ENCODE data around the gene PROCR. TPM values are rescaled to one million over a fixed set of nuclear protein-coding genes. Genes with fewer than 3 reads are reported as not detected.
"Not testable (repeated sequence)": the region's sequence is repeated elsewhere in the genome, so short reads cannot be mapped to it uniquely, and the experiment has no call there.

The PROCR gene
- total and polyA plus RNA-seq, 5 donors from 2014 or later = 1.00 to 3.7 (median 1.7) TPM; not detected in 1

DNA sequence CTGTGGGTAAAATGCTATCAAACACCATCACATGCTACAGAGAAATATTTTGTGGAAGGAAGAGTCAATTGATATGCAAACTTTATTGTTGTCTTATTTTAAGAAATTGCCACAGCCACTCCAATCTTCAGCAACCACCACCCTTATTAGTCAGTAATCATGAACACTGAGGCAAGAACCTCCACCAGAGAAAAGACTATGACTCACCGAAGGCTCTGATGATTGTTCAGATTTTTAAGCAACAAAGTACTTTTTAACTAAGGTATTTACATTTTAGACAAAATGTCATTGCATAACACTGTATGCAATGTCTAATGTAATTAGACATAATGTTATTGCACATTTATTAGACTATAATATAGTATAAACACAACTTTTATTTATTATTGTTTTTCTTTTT, 28.4 kb downstream of the PROCR start:
- Histone ChIP-seq H3K27ac (ENCODE audit: insufficient read depth, low read length, poor library complexity, severe bottlenecking) (no peak overlapping the region), H3K9me3 (ENCODE audit: control insufficient read depth in 2 of 2, low read length in 2 of 2) (peaks cover 8 to 13% of the 10 kb centered on the region in 2 experiments), H3K4me3 (ENCODE audit: low read depth, low read length) (no peak overlapping the region), H3K4me1 (ENCODE audit: control insufficient read depth, insufficient read depth, low read length, poor library complexity, severe bottlenecking) (no peaks in the 10 kb centered on the region), H3K36me3 (ENCODE audit: control insufficient read depth, insufficient read depth, low read length) (no peaks in the 10 kb centered on the region), H3K27me3 (ENCODE audit: control insufficient read depth, insufficient read depth, low read length) (no peaks in the 10 kb centered on the region)
- DNase-seq = no peak
- Mint-ChIP-seq H3K4me1 (peaks cover 0 to 1% (median 0%) of the 10 kb centered on the region in 4 donors), H3K9me3 (peaks cover 0 to 16% (median 7%) of the 10 kb centered on the region in 7 donors), H3K27me3 (no peaks in the 10 kb centered on the region), H3K4me3 (no peak overlapping the region), H3K27ac (no peak overlapping the region), H3K36me3 (peaks cover 26% of the 10 kb centered on the region)
- no peak for ATAC-seq (ENCODE audit: low read depth in 2 of 2)

DNA sequence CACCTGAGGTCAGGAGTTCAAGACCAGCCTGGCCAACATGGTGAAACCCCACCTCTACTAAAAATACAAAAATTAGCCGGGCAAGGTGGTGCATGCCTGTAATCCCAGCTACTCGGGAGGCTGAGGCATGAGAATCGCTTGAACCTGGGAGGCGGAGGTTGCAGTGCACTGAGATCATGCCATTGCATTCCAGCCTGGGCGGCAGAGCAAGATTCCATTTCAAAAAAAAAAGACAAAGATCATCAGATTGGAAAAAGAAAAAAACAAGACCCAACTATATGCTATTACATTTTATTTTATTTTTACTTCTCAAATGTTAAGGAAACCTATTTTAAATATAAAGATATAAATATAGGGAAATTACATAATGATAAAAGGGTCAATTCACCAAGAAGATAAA, 29.6 kb downstream of the PROCR start:
- H3K27ac Mint-ChIP-seq; H3K27me3 Mint-ChIP-seq; H3K27me3 ChIP-seq (ENCODE audit: control insufficient read depth, insufficient read depth, low read length); H3K36me3 ChIP-seq (ENCODE audit: control insufficient read depth, insufficient read depth, low read length); H3K4me3 Mint-ChIP-seq; H3K9me3 ChIP-seq (ENCODE audit: control insufficient read depth in 2 of 2, low read length in 2 of 2); ATAC-seq (ENCODE audit: low read depth in 2 of 2); H3K4me1 Mint-ChIP-seq; H3K4me3 ChIP-seq (ENCODE audit: low read depth, low read length); H3K4me1 ChIP-seq (ENCODE audit: control insufficient read depth, insufficient read depth, low read length, poor library complexity, severe bottlenecking); H3K27ac ChIP-seq (ENCODE audit: insufficient read depth, low read length, poor library complexity, severe bottlenecking); DNase-seq: not testable (repeated sequence)
- Mint-ChIP-seq H3K9me3 (peaks cover 0 to 13% (median 5%) of the 10 kb centered on the region in 7 donors), H3K36me3 (peaks cover 23% of the 10 kb centered on the region)

DNA sequence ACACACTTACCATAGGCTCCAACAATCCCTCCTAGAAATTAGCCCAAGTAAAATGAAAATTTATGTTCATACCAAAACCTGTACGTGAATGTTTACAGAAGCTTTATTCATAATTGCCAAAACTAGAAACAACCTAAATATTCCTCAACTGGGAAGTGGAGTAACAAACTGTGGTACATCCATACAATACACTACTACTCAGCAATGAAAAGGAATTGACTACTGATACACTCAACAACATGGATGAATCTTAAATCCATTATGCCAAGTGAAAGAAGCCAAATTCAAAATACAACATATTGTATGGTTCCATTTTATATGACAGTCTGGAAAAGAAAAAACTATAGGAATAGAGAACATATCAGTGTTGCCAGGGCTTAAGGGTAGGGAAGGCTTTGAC, 34.9 kb downstream of the PROCR start:
- peak overlapping the region in 1 of 3 donors; percentile 12 for H3K27ac Mint-ChIP-seq
- Histone ChIP-seq H3K27ac (ENCODE audit: insufficient read depth, low read length, poor library complexity, severe bottlenecking) (no peak overlapping the region), H3K4me3 (ENCODE audit: low read depth, low read length) (no peak overlapping the region), H3K9me3 (ENCODE audit: control insufficient read depth in 2 of 2, low read length in 2 of 2) (no peaks in the 10 kb centered on the region), H3K27me3 (ENCODE audit: control insufficient read depth, insufficient read depth, low read length) (no peaks in the 10 kb centered on the region), H3K4me1 (ENCODE audit: control insufficient read depth, insufficient read depth, low read length, poor library complexity, severe bottlenecking) (no peaks in the 10 kb centered on the region), H3K36me3 (ENCODE audit: control insufficient read depth, insufficient read depth, low read length) (no peaks in the 10 kb centered on the region)
- H3K9me3 Mint-ChIP-seq = no peaks in the 10 kb centered on the region
- no peak for DNase-seq
- H3K27me3 Mint-ChIP-seq = no peaks in the 10 kb centered on the region
- no peak for ATAC-seq (ENCODE audit: low read depth in 2 of 2)
- no peak overlapping the region for H3K4me3 Mint-ChIP-seq
- H3K36me3 Mint-ChIP-seq = peaks cover 3% of the 10 kb centered on the region
- H3K4me1 Mint-ChIP-seq = no peaks in the 10 kb centered on the region

DNA sequence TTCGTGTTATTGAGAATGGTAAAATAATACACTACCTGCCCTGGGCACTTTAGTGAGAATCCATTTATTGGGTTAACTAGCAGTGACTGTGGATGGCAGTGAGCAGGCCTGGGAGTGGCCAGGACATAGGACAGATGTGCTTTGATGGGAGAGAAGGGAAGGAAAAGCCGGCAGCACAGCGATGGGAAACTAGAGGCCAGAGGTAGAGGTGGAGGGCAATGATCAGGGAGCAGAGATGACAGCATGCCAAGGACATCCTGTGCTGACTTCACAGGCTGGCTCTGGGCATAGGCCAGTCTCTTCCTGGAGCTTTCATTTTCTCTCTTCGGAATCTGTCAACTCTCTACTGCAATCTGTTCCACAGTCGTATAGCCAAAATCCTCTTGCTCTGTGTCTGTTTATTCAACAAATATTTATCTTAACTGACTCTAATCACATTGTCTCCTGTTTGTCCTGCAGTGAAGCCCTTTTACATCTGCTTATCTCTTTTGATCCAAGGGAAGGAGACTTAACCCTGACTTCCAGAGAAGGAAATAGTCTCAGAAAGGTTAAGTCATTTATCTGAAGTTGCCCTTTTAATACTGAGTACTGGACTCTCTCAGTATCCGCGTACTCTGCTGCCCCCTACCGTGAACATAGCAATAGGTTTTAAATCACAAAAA, 36.2 kb downstream of the PROCR start:
- Mint-ChIP-seq H3K9me3 (no peaks in the 10 kb centered on the region), H3K27me3 (no peaks in the 10 kb centered on the region), H3K4me3 (no peak overlapping the region), H3K36me3 (peaks cover 3% of the 10 kb centered on the region), H3K27ac (no peak overlapping the region), H3K4me1 (no peaks in the 10 kb centered on the region)
- H3K27ac ChIP-seq (ENCODE audit: insufficient read depth, low read length, poor library complexity, severe bottlenecking) = no peak overlapping the region
- H3K36me3 ChIP-seq (ENCODE audit: control insufficient read depth, insufficient read depth, low read length) = no peaks in the 10 kb centered on the region
- H3K27me3 ChIP-seq (ENCODE audit: control insufficient read depth, insufficient read depth, low read length) = no peaks in the 10 kb centered on the region
- no peaks in the 10 kb centered on the region for H3K9me3 ChIP-seq (ENCODE audit: control insufficient read depth in 2 of 2, low read length in 2 of 2)
- peak; percentile 61 to 74 for ATAC-seq (ENCODE audit: low read depth in 2 of 2)
- no peak overlapping the region for H3K4me3 ChIP-seq (ENCODE audit: low read depth, low read length)
- DNase-seq = peak; percentile 58 to 85 (median 74)
- H3K4me1 ChIP-seq (ENCODE audit: control insufficient read depth, insufficient read depth, low read length, poor library complexity, severe bottlenecking) = no peaks in the 10 kb centered on the region

DNA sequence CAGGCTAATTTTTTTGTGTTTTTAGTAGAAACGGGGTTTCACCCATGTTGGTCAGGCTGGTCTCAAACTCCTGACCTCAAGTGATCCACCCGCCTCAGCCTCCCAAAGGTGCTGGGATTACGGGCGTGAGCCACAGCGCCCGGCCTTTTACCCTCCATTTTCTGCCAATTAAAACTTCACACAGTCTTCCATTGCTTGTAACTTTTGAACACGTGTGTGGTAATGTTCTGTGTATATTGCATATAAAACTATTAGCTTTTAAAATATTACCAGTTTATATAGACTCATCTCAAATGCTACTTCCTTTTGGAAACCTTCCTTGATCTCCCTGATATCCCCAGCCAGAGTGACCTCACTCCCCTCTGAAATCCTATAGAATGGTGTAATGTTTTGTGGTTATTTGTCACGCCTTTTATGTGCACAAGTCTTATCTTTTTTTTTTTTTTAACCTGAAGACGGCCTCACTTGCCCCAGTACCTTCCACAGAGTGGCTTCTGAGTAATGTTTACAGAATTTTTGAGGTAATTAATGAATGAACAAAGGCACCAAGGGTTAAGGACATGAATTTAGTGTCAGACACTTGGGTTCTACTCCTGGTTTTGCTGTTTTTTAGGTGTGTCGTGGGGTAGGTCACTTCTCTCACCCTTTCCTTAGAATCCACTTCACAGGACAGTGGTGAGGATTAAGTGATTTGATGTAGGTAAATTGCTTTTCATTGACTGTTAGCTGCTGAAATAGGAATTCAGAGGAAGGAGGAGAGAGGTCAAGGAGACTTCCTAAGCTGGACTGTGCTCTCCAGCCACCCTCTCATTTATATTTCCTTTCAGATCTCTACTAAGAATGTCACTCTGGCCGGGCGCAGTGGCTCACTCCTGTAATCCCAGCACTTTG, 43.4 kb downstream of the PROCR start:
- no peaks in the 10 kb centered on the region for H3K9me3 ChIP-seq (ENCODE audit: control insufficient read depth in 2 of 2, low read length in 2 of 2)
- H3K27me3 Mint-ChIP-seq = no peaks in the 10 kb centered on the region
- H3K4me1 Mint-ChIP-seq = peaks cover 0 to 3% (median 0%) of the 10 kb centered on the region in 4 donors
- no peak for DNase-seq
- no peak for ATAC-seq (ENCODE audit: low read depth in 2 of 2)
- H3K9me3 Mint-ChIP-seq = peaks cover 0 to 2% (median 0%) of the 10 kb centered on the region in 7 donors
- H3K27me3 ChIP-seq (ENCODE audit: control insufficient read depth, insufficient read depth, low read length) = no peaks in the 10 kb centered on the region
- H3K4me1 ChIP-seq (ENCODE audit: control insufficient read depth, insufficient read depth, low read length, poor library complexity, severe bottlenecking) = no peaks in the 10 kb centered on the region
- no peak overlapping the region for H3K4me3 ChIP-seq (ENCODE audit: low read depth, low read length)
- peaks cover 25% of the 10 kb centered on the region for H3K36me3 Mint-ChIP-seq
- H3K27ac ChIP-seq (ENCODE audit: insufficient read depth, low read length, poor library complexity, severe bottlenecking) = no peak overlapping the region
- H3K27ac Mint-ChIP-seq = no peak overlapping the region
- H3K36me3 ChIP-seq (ENCODE audit: control insufficient read depth, insufficient read depth, low read length) = peaks cover 2% of the 10 kb centered on the region
- no peak overlapping the region for H3K4me3 Mint-ChIP-seq

DNA sequence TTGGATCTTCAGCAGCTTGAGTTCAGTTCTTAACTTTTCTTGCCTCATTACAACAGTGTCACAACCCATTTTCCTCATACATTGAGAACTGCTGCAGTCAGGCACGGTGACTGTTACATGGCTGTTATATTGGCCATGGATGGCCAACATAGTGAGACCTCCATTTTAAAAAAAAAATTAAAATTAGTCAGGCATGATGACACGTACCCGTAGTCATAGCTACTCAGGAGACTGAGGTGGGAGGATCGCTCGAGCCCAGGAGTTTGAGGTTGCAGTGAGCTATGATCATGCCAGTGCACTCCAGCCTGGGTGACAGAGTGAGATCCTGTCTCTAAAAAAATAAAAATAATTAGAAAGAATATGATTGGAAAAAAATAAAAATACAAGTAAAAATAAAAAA, 44.7 kb downstream of the PROCR start:
- DNase-seq (no peak), ATAC-seq (ENCODE audit: low read depth in 2 of 2) (no peak)
- H3K4me1 ChIP-seq (ENCODE audit: control insufficient read depth, insufficient read depth, low read length, poor library complexity, severe bottlenecking) = no peaks in the 10 kb centered on the region
- Mint-ChIP-seq H3K27ac (no peak overlapping the region), H3K4me3 (no peak overlapping the region), H3K4me1 (peaks cover 0 to 3% (median 0%) of the 10 kb centered on the region in 4 donors), H3K36me3 (peaks cover 25% of the 10 kb centered on the region), H3K9me3 (peaks cover 0 to 2% (median 0%) of the 10 kb centered on the region in 7 donors), H3K27me3 (no peaks in the 10 kb centered on the region)
- no peak overlapping the region for H3K4me3 ChIP-seq (ENCODE audit: low read depth, low read length)
- peaks cover 2% of the 10 kb centered on the region for H3K36me3 ChIP-seq (ENCODE audit: control insufficient read depth, insufficient read depth, low read length)
- H3K27me3 ChIP-seq (ENCODE audit: control insufficient read depth, insufficient read depth, low read length) = no peaks in the 10 kb centered on the region
- no peak overlapping the region for H3K27ac ChIP-seq (ENCODE audit: insufficient read depth, low read length, poor library complexity, severe bottlenecking)
- H3K9me3 ChIP-seq (ENCODE audit: control insufficient read depth in 2 of 2, low read length in 2 of 2) = no peaks in the 10 kb centered on the region

DNA sequence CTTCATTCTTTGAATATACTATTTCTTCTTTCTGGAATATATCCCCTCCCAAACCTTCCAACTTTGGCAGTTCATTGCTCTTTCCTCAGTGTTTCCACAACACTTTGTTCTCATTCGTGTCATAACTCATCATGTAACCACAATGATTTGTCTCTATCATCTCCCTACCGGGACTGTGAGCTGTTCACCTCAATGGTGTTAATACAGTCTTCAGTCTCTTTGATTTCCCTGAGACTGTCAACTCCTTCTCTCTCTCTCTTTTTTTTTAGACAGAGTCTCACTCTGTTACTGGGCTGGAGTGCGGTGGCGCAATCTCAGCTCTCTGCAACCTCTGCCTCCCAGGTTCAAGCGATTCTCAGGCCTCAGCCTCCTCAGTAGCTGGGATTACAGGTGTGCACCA, 52.1 kb downstream of the PROCR start:
- Histone ChIP-seq H3K27me3 (ENCODE audit: control insufficient read depth, insufficient read depth, low read length) (peaks cover 26% of the 10 kb centered on the region), H3K27ac (ENCODE audit: insufficient read depth, low read length, poor library complexity, severe bottlenecking) (no peak overlapping the region), H3K4me3 (ENCODE audit: low read depth, low read length) (no peak overlapping the region), H3K9me3 (ENCODE audit: control insufficient read depth in 2 of 2, low read length in 2 of 2) (no peaks in the 10 kb centered on the region), H3K4me1 (ENCODE audit: control insufficient read depth, insufficient read depth, low read length, poor library complexity, severe bottlenecking) (no peaks in the 10 kb centered on the region), H3K36me3 (ENCODE audit: control insufficient read depth, insufficient read depth, low read length) (no peaks in the 10 kb centered on the region)
- peaks cover 43% of the 10 kb centered on the region for H3K27me3 Mint-ChIP-seq
- peaks cover 0 to 11% (median 6%) of the 10 kb centered on the region in 7 donors for H3K9me3 Mint-ChIP-seq
- no peak for DNase-seq
- ATAC-seq (ENCODE audit: low read depth in 2 of 2) = no peak
- peaks cover 11% of the 10 kb centered on the region for H3K36me3 Mint-ChIP-seq
- H3K4me3 Mint-ChIP-seq = no peak overlapping the region
- H3K27ac Mint-ChIP-seq = no peak overlapping the region
- H3K4me1 Mint-ChIP-seq = peaks cover 0 to 10% (median 5%) of the 10 kb centered on the region in 4 donors
